Panc1 (cell line): Measurements from ENCODE around the gene CAMK1D. TPM values are rescaled to one million over a fixed set of nuclear protein-coding genes. Genes with fewer than 3 reads are reported as not detected.

ENCODE experiments used
- ATAC-seq: fragments of 200-7000 bp; cut with Tn5 transposase; 2 replicates; pipeline ENCODE4 v1.9.1; 2020; ENCODE audit warnings: mild to moderate bottlenecking, moderate library complexity
- BruUV-seq: library from RNA; stranded (reverse); fragments of 400-500 nt; replicated peaks from 2 replicates; lab custom pipeline; 2021; lab: Mats Ljungman, UMichigan
- CTCF ChIA-PET: fragments of 300-600 bp; sonication (Branson Sonifier 250); formaldehyde crosslinking; loops from one replicate; lab custom pipeline; 2022; ENCODE audit warnings: antibody characterized with exemption; lab: Charles Lee
- POLR2A ChIA-PET: fragments of 300-600 bp; sonication (Branson Sonifier 250); formaldehyde crosslinking; loops from one replicate; lab custom pipeline; 2022; ENCODE audit warnings: antibody characterized with exemption; lab: Charles Lee
- DNase-seq: peaks from one replicate; pipeline ENCODE4 v3.0.0-alpha.2; 2010; ENCODE audit warnings: low read depth, low spot score
- H3K27ac ChIP-seq: 2 replicates; pipeline ENCODE4 v1.5.1; 2011; ENCODE audit warnings: mild to moderate bottlenecking, low read length, inconsistent platforms
- H3K27me3 ChIP-seq: fragments of 200-500 bp; sonication (Bioruptor generic); 2 replicates; pipeline ENCODE4 v1.6.0; 2014; ENCODE audit warnings: low read length, inconsistent platforms; ENCODE audit not compliant: control insufficient read depth, insufficient read depth
- H3K36me3 ChIP-seq: fragments of 200-500 bp; sonication (Bioruptor generic); 2 replicates; pipeline ENCODE4 v1.5.1; 2014; ENCODE audit warnings: inconsistent platforms, mild to moderate bottlenecking, low read length, moderate library complexity; ENCODE audit not compliant: control insufficient read depth, insufficient read depth
- H3K4me1 ChIP-seq: 2 replicates; pipeline ENCODE4 v1.5.1; 2011; ENCODE audit warnings: inconsistent platforms, mild to moderate bottlenecking, low read length, moderate library complexity; ENCODE audit not compliant: control insufficient read depth, insufficient read depth
- H3K4me3 ChIP-seq, 2 experiments: 2 replicates each; pipeline ENCODE4 v1.5.1; 2011 to 2012; ENCODE audit warnings: low read depth in 2 of 2, low read length in 2 of 2, mild to moderate bottlenecking in 2 of 2, inconsistent platforms in 1 of 2, moderate library complexity in 1 of 2
- H3K9me3 ChIP-seq: fragments of 200-500 bp; sonication (Bioruptor generic); 2 replicates; pipeline ENCODE4 v1.5.1; 2014; ENCODE audit warnings: low read depth, mild to moderate bottlenecking, inconsistent platforms, low read length, moderate library complexity; ENCODE audit not compliant: control insufficient read depth, insufficient read depth
- CTCF ChIP-seq: fragments of 450-650 bp; IDR thresholded peaks from 2 replicates; pipeline ENCODE4 v1.5.1; 2017; ENCODE audit warnings: mild to moderate bottlenecking
- POLR2AphosphoS5 ChIP-seq: IDR thresholded peaks from 2 replicates; pipeline ENCODE4 v1.6.1; 2012; ENCODE audit warnings: mild to moderate bottlenecking, low read depth, low read length, moderate library complexity
- REST ChIP-seq, 2 experiments: IDR thresholded peaks; 2 replicates each; pipeline ENCODE4 v1.6.1; 2011 to 2012; ENCODE audit warnings: low read depth in 2 of 2, control low read depth in 1 of 2, low read length in 1 of 2, mild to moderate bottlenecking in 1 of 2, moderate library complexity in 1 of 2; ENCODE audit not compliant: insufficient read depth in 1 of 2
- SIN3A ChIP-seq: IDR thresholded peaks from 2 replicates; pipeline ENCODE4 v1.6.1; 2012; ENCODE audit warnings: low read depth, mild to moderate bottlenecking, low read length, moderate library complexity, borderline replicate concordance; ENCODE audit not compliant: insufficient read depth
- TCF7L2 ChIP-seq: IDR thresholded peaks from 2 replicates; pipeline ENCODE4 v1.6.1; 2011; ENCODE audit warnings: mild to moderate bottlenecking, low read depth, low read length, inconsistent platforms
- in situ Hi-C: cut with HindIII; loops from 2 replicates; pipeline ENCODE4 v1.10.0; 2016; ENCODE audit warnings: low sequenced_read_pairs, low pct_unique_long_range_greater_than_20kb
- intact Hi-C: fragments of 100-400 bp; cut with micrococcal nuclease; formaldehyde crosslinking; loops from one replicate; pipeline ENCODE4 v1.10.0; 2022; ENCODE audit not compliant: unreplicated experiment
- total RNA-seq: library from RNA; stranded (reverse); gene quantifications from one replicate; pipeline ENCODE4 v1.2.1, GENCODE V29; 2021; ENCODE audit not compliant: unreplicated experiment

CAMK1D gene
- total RNA-seq, 1 experiment from 2014 or later, result 5.7 TPM

- Histone ChIP-seq H3K27ac (no peak overlapping the region), H3K36me3 (no peaks in the 10 kb centered on the region), H3K9me3 (no peaks in the 10 kb centered on the region), H3K4me1 (no peaks in the 10 kb centered on the region), H3K4me3 (no peak overlapping the region), H3K27me3 (no peaks in the 10 kb centered on the region)
- BruUV-seq, result no TSS peak
- intact Hi-C loops, result no loop called here
- ChIA-PET CTCF (no interaction called here), POLR2A (no interaction called here)
- in situ Hi-C loops, result no loop called here
- no peak for DNase-seq
- no peak for TF ChIP-seq CTCF
- TF ChIP-seq REST (IDR thresholded peaks at IDR 0.05; ENCODE audit: insufficient read depth in 1 of 2, low read depth in 2 of 2, low read length in 1 of 2), result no peak
- no peak for TF ChIP-seq SIN3A
- ATAC-seq, result no peak
These were observed 338.6 kb downstream of the CAMK1D start for GRCh38 chr10:12687996-12688395.

GRCh38 chr10:12689893-12690292 is 340.5 kb downstream of the CAMK1D start:
- ChIA-PET POLR2A (no interaction called here), CTCF (no interaction called here)
- intact Hi-C loops (no loop called here), in situ Hi-C loops (no loop called here)
- DNase-seq (no peak), ATAC-seq (no peak)
- no peak overlapping the region for H3K27ac ChIP-seq
- H3K4me1 ChIP-seq, result no peaks in the 10 kb centered on the region
- no peaks in the 10 kb centered on the region for H3K27me3 ChIP-seq
- H3K36me3 ChIP-seq, result no peaks in the 10 kb centered on the region
- TF ChIP-seq REST (IDR thresholded peaks at IDR 0.05; ENCODE audit: insufficient read depth in 1 of 2, low read depth in 2 of 2, low read length in 1 of 2) (no peak), CTCF (no peak), POLR2AphosphoS5 (no peak), SIN3A (no peak), TCF7L2 (no peak)
- no TSS peak for BruUV-seq
- H3K9me3 ChIP-seq, result no peaks in the 10 kb centered on the region
- H3K4me3 ChIP-seq, result no peak overlapping the region
